HepG2 (cell line): Measurements from ENCODE around the gene MICOS13. TPM values are rescaled to one million over a fixed set of nuclear protein-coding genes. Genes with fewer than 3 reads are reported as not detected.

ENCODE experiments used
- ARNT ChIP-seq: fragments of 450-650 bp; IDR thresholded peaks from 2 replicates; pipeline ENCODE4 v1.6.1; 2017
- ARNT2 ChIP-seq: sonication (generic); formaldehyde crosslinking; IDR thresholded peaks from 2 replicates; pipeline ENCODE4 v1.8.0; 2022; ENCODE audit warnings: mild to moderate bottlenecking, low read depth, missing genetic modification reagents, moderate library complexity
- DZIP1 ChIP-seq: sonication (generic); formaldehyde crosslinking; IDR thresholded peaks from 2 replicates; pipeline ENCODE4 v1.5.0; 2020; ENCODE audit warnings: mild to moderate bottlenecking, missing genetic modification reagents
- FOXM1 ChIP-seq: sonication (generic); formaldehyde crosslinking; IDR thresholded peaks from 2 replicates; pipeline ENCODE4 v1.5.0; 2020; ENCODE audit warnings: missing genetic modification reagents
- FUBP1 ChIP-seq: sonication (generic); formaldehyde crosslinking; IDR thresholded peaks from 2 replicates; pipeline ENCODE4 v1.5.1; 2020; ENCODE audit warnings: missing genetic modification reagents, mild to moderate bottlenecking, borderline replicate concordance
- HDAC1 ChIP-seq: sonication (generic); formaldehyde crosslinking; IDR thresholded peaks from 2 replicates; pipeline ENCODE4 v1.5.1; 2020; ENCODE audit warnings: mild to moderate bottlenecking, missing genetic modification reagents
- ISX ChIP-seq: sonication (generic); formaldehyde crosslinking; conservative IDR thresholded peaks from 2 replicates; pipeline ENCODE4 v1.5.0; 2020; ENCODE audit warnings: missing genetic modification reagents
- KAT7 ChIP-seq: IDR thresholded peaks from 2 replicates; pipeline ENCODE4 v1.6.1; 2018; ENCODE audit warnings: borderline replicate concordance, missing compliant biosample characterization
- KLF9 ChIP-seq: IDR thresholded peaks from 2 replicates; pipeline ENCODE4 v1.6.1; 2016; ENCODE audit warnings: low read depth
- KMT2A ChIP-seq: sonication (generic); formaldehyde crosslinking; IDR thresholded peaks from 2 replicates; pipeline ENCODE4 v1.4.0; 2020; ENCODE audit warnings: missing genetic modification reagents
- NAIF1 ChIP-seq: sonication (generic); formaldehyde crosslinking; IDR thresholded peaks from 2 replicates; pipeline ENCODE4 v1.5.0; 2020; ENCODE audit warnings: mild to moderate bottlenecking, missing genetic modification reagents, borderline replicate concordance
- NFE2 ChIP-seq: sonication (generic); formaldehyde crosslinking; IDR thresholded peaks from 2 replicates; pipeline ENCODE4 v1.4.0; 2020; ENCODE audit warnings: missing genetic modification reagents
- NRL ChIP-seq: sonication (generic); formaldehyde crosslinking; IDR thresholded peaks from 2 replicates; pipeline ENCODE4 v1.5.0; 2020; ENCODE audit warnings: missing genetic modification reagents, mild to moderate bottlenecking, moderate library complexity, borderline replicate concordance
- PLRG1 ChIP-seq: fragments of 450-650 bp; conservative IDR thresholded peaks from 2 replicates; pipeline ENCODE4 v1.6.1; 2016
- RFX5 ChIP-seq: IDR thresholded peaks from 2 replicates; pipeline ENCODE4 v1.6.1; 2011; ENCODE audit warnings: low read depth, low read length, improper control_type of control experiment
- SYNCRIP ChIP-seq: fragments of 200-400 bp; formaldehyde crosslinking; IDR thresholded peaks from 2 replicates; pipeline ENCODE4 v1.6.1; 2018; ENCODE audit warnings: mild to moderate bottlenecking, low read depth, low read length; ENCODE audit not compliant: insufficient read depth
- THRA ChIP-seq: sonication (generic); formaldehyde crosslinking; IDR thresholded peaks from 2 replicates; pipeline ENCODE4 v1.4.0; 2020; ENCODE audit warnings: missing genetic modification reagents, borderline replicate concordance
- ZBTB34 ChIP-seq: sonication (generic); formaldehyde crosslinking; IDR thresholded peaks from 2 replicates; pipeline ENCODE4 v1.8.0; 2022; ENCODE audit warnings: mild to moderate bottlenecking, missing genetic modification reagents
- ZNF230 ChIP-seq: sonication (generic); formaldehyde crosslinking; IDR thresholded peaks from 2 replicates; pipeline ENCODE4 v1.4.0; 2020; ENCODE audit warnings: mild to moderate bottlenecking, missing genetic modification reagents
- ZNF256 ChIP-seq: sonication (generic); formaldehyde crosslinking; conservative IDR thresholded peaks from 2 replicates; pipeline ENCODE4 v1.4.0; 2020; ENCODE audit warnings: missing genetic modification reagents
- ZNF264 ChIP-seq: sonication (generic); formaldehyde crosslinking; IDR thresholded peaks from 2 replicates; pipeline ENCODE4 v1.4.0; 2020; ENCODE audit warnings: missing genetic modification reagents
- ZNF335 ChIP-seq: sonication (generic); formaldehyde crosslinking; IDR thresholded peaks from 2 replicates; pipeline ENCODE4 v1.4.0; 2020; ENCODE audit warnings: missing genetic modification reagents
- ZNF557 ChIP-seq: sonication (generic); formaldehyde crosslinking; IDR thresholded peaks from 2 replicates; pipeline ENCODE4 v1.4.0; 2020; ENCODE audit warnings: missing genetic modification reagents
- ZSCAN29 ChIP-seq: sonication (generic); formaldehyde crosslinking; conservative IDR thresholded peaks from 2 replicates; pipeline ENCODE4 v1.4.0; 2020; ENCODE audit warnings: mild to moderate bottlenecking, missing genetic modification reagents
- polyA plus RNA-seq, 8 experiments: library from polyadenylated mRNA; depleted of rRNA in 3 of 8; stranded (reverse) in 7 of 8; unstranded in 1 of 8; fragments of >200 nt; fragmentation: Illumina TruSeq in 4 of 8; extraction: Trizol in 4 of 8; gene quantifications; 2 replicates each; pipeline versions ENCODE4 v1.2.1 to v1.2.3, GENCODE V29; 2011 to 2016; ENCODE audit warnings: low read depth in 4 of 8, missing spikeins in 1 of 8, mixed read lengths in 1 of 8; ENCODE audit not compliant: insufficient read depth in 1 of 8
- total RNA-seq, 5 experiments: library from RNA; depleted of rRNA; stranded (reverse); fragments of >200 nt; fragmentation: Illumina TruSeq; extraction: Trizol; gene quantifications; 2 replicates each; pipeline ENCODE4 v1.2.3, GENCODE V29; 2016; ENCODE audit warnings: low read depth in 1 of 5

Gene MICOS13
- total and polyA plus RNA-seq, 2 of the 13 experiments (the other 11 are each of a cell fraction or from before 2014, with no cell fraction given), result 28.8 to 35.4 TPM

- TF ChIP-seq SYNCRIP (no peak), NRL (CRISPR knock-in tag) (no peak), FUBP1 (CRISPR knock-in tag) (no peak), KAT7 (no peak), ARNT2 (CRISPR knock-in tag) (no peak; the same call in 1 of the 2 replicates), HDAC1 (CRISPR knock-in tag) (peak; percentile 88), NAIF1 (CRISPR knock-in tag) (no peak), RFX5 (no peak), ZNF264 (0 out of 2 replicates have a peak, but pooled peaks have one; percentile 8), DZIP1 (CRISPR knock-in tag) (no peak), FOXM1 (CRISPR knock-in tag) (no peak), KLF9 (CRISPR knock-in tag) (no peak), PLRG1 (no peak), ISX (CRISPR knock-in tag) (no peak), ARNT (no peak), ZNF557 (CRISPR knock-in tag) (no peak; the same call in 1 of the 2 replicates), NFE2 (no peak), ZNF230 (CRISPR knock-in tag) (no peak), THRA (peak; percentile 43; the same call in 1 of the 2 replicates), ZNF256 (no peak; the same call in 1 of the 2 replicates), ZSCAN29 (CRISPR knock-in tag) (no peak), KMT2A (no peak; the same call in 1 of the 2 replicates), ZBTB34 (CRISPR knock-in tag) (no peak), ZNF335 (CRISPR knock-in tag) (peak; percentile 98)
Measured at GRCh38 chr19:5680437-5681368, at the start of gene MICOS13, which contains the start of gene HSD11B1L (continued).
